ENCODE data around the gene UTP15.
A peak's percentile ranks its signal among the peaks of the same experiment; 100 is the strongest.

Gene UTP15

DNA sequence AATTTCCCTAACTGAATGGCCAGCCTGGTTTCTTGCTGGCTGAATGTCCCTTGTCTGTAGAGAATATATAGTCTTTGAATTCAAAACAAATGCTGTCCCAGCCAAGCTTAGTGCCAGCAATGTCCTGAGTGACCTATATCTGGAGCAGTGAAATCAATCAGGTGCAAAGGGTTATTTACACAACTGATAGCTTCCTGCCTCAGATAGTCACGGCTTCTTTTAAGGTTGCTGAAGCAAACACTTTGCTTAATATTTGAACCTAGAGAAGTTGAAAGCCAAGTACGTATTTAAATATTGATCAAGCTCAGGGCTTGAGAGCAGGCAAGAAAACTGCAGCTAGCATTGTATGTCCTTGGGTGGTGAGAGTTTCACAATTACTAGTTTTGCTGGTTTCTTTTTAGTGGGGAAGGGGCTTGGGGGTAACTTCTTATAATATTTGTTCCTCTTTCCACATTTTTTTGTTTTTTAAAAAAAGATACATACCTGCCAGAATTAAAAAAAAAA, 58.4 kb downstream of the UTP15 start:
- DNase-seq (ENCODE audit: low spot score) = no peak

- peak; percentile 42 for DNase-seq (ENCODE audit: low spot score)
Measured at GRCh38 chr5:73624888-73625287, 59.3 kb downstream of the UTP15 start.

GRCh38 chr5:73625372-73625943, 59.9 kb downstream of the UTP15 start:
- DNase-seq (ENCODE audit: low spot score) = no peak

- DNase-seq (ENCODE audit: low spot score) = peak; percentile 87
Measured at GRCh38 chr5:73625944-73626811, 60.6 kb downstream of the UTP15 start, which contains the start of gene ARHGEF28. TSS of gene ARHGEF28 (plus strand) at chr5:73626196. CDS start at chr5:73684852, 58,656 bp downstream.

GRCh38 chr5:73626814-73627313, 61.3 kb downstream of the UTP15 start:
- no peak for DNase-seq (ENCODE audit: low spot score)

DNA sequence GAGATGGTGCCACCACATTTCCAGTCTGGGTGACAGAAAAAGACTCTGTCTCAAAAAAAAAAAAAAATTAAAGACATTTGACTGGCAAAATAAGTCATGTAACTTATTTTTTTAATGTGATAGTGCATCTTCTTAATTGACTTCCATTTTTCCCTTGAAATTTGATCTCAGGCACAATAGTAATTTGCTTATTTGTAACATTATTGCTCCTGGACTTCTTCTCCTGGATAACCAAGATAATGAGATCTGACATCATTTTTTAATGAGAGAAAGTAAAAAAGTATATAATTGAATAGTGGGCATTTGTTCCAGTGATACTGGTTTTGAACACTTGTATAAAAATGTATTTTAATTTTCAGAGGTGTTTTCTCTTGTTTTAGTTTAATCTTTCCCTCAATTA, 63.9 kb downstream of the UTP15 start:
- no peak for DNase-seq (ENCODE audit: low spot score)

DNA sequence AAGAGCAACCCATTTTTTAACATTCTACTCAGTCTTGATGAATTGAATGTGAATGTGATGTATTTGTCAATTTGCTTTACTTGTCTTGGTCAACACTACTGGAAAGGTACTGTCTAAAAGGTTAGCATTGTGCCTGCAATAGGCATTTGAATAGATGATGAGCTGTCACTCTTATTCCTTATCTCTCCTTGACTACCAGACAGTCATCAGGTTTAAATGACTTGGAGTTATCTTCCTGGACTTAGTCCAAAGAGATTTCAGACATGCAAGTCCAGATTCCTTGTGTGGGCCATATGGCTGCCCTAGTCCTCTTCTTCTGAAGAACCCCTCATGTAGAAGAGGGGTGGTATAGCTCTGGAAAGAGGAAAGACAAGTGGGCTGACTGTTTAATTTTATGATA, 65.2 kb downstream of the UTP15 start:
- DNase-seq (ENCODE audit: low spot score) = no peak

DNA sequence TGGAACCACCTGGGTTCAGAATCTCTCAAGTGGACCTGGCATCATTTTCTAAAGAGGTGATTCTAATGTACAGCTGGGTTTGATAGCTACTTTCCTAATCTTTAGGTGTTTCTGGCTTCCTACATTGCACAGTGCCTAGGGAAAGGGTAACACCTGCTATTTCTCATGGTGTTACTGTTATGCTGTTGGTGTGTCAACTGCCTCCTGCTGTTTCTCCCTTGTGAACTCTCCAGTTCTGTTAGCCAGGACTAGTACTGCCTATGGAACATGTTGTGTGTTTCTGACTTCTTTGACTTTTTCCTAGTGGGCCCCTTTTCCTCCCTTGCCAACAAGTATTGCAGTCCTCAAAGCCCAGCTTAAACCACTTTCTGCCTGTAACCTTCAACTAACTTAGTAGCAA, 66.0 kb downstream of the UTP15 start:
- no peak for DNase-seq (ENCODE audit: low spot score)

Data from iPS-NIHi11 (cell line).